ENCODE data around the gene GNAO1. TPM values are rescaled to one million over a fixed set of nuclear protein-coding genes. Genes with fewer than 3 reads are reported as not detected.

Gene GNAO1
- polyA plus RNA-seq, 3 donors: not detected

DNA sequence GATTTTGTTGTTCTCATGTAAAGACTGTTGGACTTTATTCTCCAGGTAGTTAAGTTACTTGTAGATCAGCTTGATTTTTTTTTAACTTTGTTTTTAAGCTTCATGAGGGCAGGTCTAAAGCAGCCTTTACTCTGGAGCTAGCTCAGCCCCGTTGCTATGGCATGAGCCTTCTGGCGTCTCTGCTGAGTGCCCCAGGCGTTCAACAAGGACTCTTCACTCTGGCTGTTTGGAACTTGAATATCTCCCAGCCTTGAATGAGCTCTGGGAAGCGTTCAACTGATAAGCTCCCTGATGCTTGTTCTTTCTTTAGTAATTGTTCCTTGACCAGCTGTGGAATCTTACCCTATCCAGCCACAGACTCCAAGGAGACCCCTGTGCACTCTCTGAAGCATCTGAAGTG, 82.3 kb downstream of the GNAO1 start:
- peak overlapping the region in 2 of 7 donors; percentile 1 to 46 for H3K27ac Mint-ChIP-seq
- no peak overlapping the region for H3K4me3 Mint-ChIP-seq
- H3K4me1 ChIP-seq (ENCODE audit: control insufficient read depth in 1 of 2, insufficient read depth in 2 of 2, low read length in 2 of 2): peaks cover 20 to 36% of the 10 kb centered on the region in 2 donors
- no peak overlapping the region for H3K4me3 ChIP-seq (replicated peaks in 1 of 3; ENCODE audit: low read depth in 2 of 3, low read length in 3 of 3)
- H4K20me1 ChIP-seq (ENCODE audit: insufficient read depth, low read length): no peaks in the 10 kb centered on the region
- no peaks in the 10 kb centered on the region for H3K36me3 ChIP-seq (replicated peaks in 1 of 2; ENCODE audit: control insufficient read depth in 1 of 2, insufficient read depth in 2 of 2, low read length in 2 of 2)
- H3K9me3 Mint-ChIP-seq: peaks cover 0 to 2% (median 0%) of the 10 kb centered on the region in 7 donors
- H3K36me3 Mint-ChIP-seq: no peaks in the 10 kb centered on the region
- peaks cover 1 to 6% (median 2%) of the 10 kb centered on the region in 3 donors for H3K27me3 Mint-ChIP-seq (ENCODE audit: low read depth in 3 of 3)
- DNase-seq: no peak
- H3K27ac ChIP-seq (ENCODE audit: low read depth in 1 of 2, low read length in 2 of 2): no peak overlapping the region
- TF ChIP-seq CTCF (IDR thresholded peaks at IDR 0.05): no peak
- H3K79me2 ChIP-seq (ENCODE audit: insufficient read depth, low read length): no peaks in the 10 kb centered on the region
- no peak overlapping the region for H3K9ac ChIP-seq (ENCODE audit: insufficient read depth, low read length, poor library complexity, severe bottlenecking)
- H3K4me2 ChIP-seq (replicated peaks; ENCODE audit: extremely low read depth, low read length, poor library complexity, severe bottlenecking): no peak overlapping the region
- H3K4me1 Mint-ChIP-seq: peaks cover 53% of the 10 kb centered on the region
- 92% methylated on average over 4 of the region's 4 CpGs for whole genome bisulfite sequencing (ENCODE audit: insufficient coverage)
- no peaks in the 10 kb centered on the region for H3K27me3 ChIP-seq (ENCODE audit: control insufficient read depth in 2 of 2, insufficient read depth in 2 of 2, low read length in 2 of 2)
- H3K9me3 ChIP-seq (replicated peaks in 1 of 2; ENCODE audit: control insufficient read depth in 1 of 2, insufficient read depth in 1 of 2, low read length in 2 of 2): no peaks in the 10 kb centered on the region
- intact Hi-C loops (cut with micrococcal nuclease): no loop called here
- no peak overlapping the region for H2AFZ ChIP-seq (ENCODE audit: insufficient read depth, low read depth, low read length, poor library complexity, severe bottlenecking)

GRCh38 chr16:56274369-56274768, 83.1 kb downstream of the GNAO1 start:
- no peaks in the 10 kb centered on the region for H3K36me3 ChIP-seq (replicated peaks in 1 of 2; ENCODE audit: control insufficient read depth in 1 of 2, insufficient read depth in 2 of 2, low read length in 2 of 2)
- H3K36me3 Mint-ChIP-seq: no peaks in the 10 kb centered on the region
- H4K20me1 ChIP-seq (ENCODE audit: insufficient read depth, low read length): no peaks in the 10 kb centered on the region
- no peak for DNase-seq
- no peaks in the 10 kb centered on the region for H3K9me3 ChIP-seq (replicated peaks in 1 of 2; ENCODE audit: control insufficient read depth in 1 of 2, insufficient read depth in 1 of 2, low read length in 2 of 2)
- H3K9me3 Mint-ChIP-seq: peaks cover 0 to 2% (median 0%) of the 10 kb centered on the region in 7 donors
- H3K4me3 ChIP-seq (replicated peaks in 1 of 3; ENCODE audit: low read depth in 2 of 3, low read length in 3 of 3): no peak overlapping the region
- peaks cover 20 to 43% of the 10 kb centered on the region in 2 donors for H3K4me1 ChIP-seq (ENCODE audit: control insufficient read depth in 1 of 2, insufficient read depth in 2 of 2, low read length in 2 of 2)
- WGBS (ENCODE audit: insufficient coverage): 100% methylated on average over 1 of the region's 4 CpGs
- no peak overlapping the region for H3K27ac ChIP-seq (ENCODE audit: low read depth in 1 of 2, low read length in 2 of 2)
- H3K4me3 Mint-ChIP-seq: no peak overlapping the region
- no peak overlapping the region for H3K27ac Mint-ChIP-seq
- peaks cover 1 to 8% (median 3%) of the 10 kb centered on the region in 3 donors for H3K27me3 Mint-ChIP-seq (ENCODE audit: low read depth in 3 of 3)
- no peaks in the 10 kb centered on the region for H3K79me2 ChIP-seq (ENCODE audit: insufficient read depth, low read length)
- H2AFZ ChIP-seq (ENCODE audit: insufficient read depth, low read depth, low read length, poor library complexity, severe bottlenecking): no peak overlapping the region
- intact Hi-C loops (cut with micrococcal nuclease): no loop called here
- no peaks in the 10 kb centered on the region for H3K27me3 ChIP-seq (ENCODE audit: control insufficient read depth in 2 of 2, insufficient read depth in 2 of 2, low read length in 2 of 2)
- H3K9ac ChIP-seq (ENCODE audit: insufficient read depth, low read length, poor library complexity, severe bottlenecking): no peak overlapping the region
- H3K4me2 ChIP-seq (replicated peaks; ENCODE audit: extremely low read depth, low read length, poor library complexity, severe bottlenecking): no peak overlapping the region
- TF ChIP-seq CTCF (IDR thresholded peaks at IDR 0.05): no peak
- peaks cover 60% of the 10 kb centered on the region for H3K4me1 Mint-ChIP-seq

Data from CD14-positive monocyte (primary cell).